Fibroblast of lung (primary cell): ENCODE data around the gene CDKL5. TPM values are rescaled to one million over a fixed set of nuclear protein-coding genes. Genes with fewer than 3 reads are reported as not detected.

ENCODE experiments used
- DNase-seq, 2 donors: peaks; one replicate each; pipeline versions ENCODE4 v3.0.0 to v3.0.0-alpha.2; 2010; ENCODE audit warnings: low read depth in 2 of 2
- H2AFZ ChIP-seq: 2 replicates; pipeline ENCODE4 v1.5.1; 2012; ENCODE audit warnings: low read length, control low read depth, inconsistent platforms
- H3K27ac ChIP-seq: 2 replicates; pipeline ENCODE4 v1.5.1; 2011; ENCODE audit warnings: low read length, control low read depth; ENCODE audit not compliant: insufficient read depth
- H3K27me3 ChIP-seq: 2 replicates; pipeline ENCODE4 v1.5.1; 2011; ENCODE audit warnings: mild to moderate bottlenecking, low read length; ENCODE audit not compliant: control insufficient read depth, insufficient read depth
- H3K36me3 ChIP-seq: 2 replicates; pipeline ENCODE4 v1.5.1; 2011; ENCODE audit warnings: low read length; ENCODE audit not compliant: control insufficient read depth, insufficient read depth
- H3K4me1 ChIP-seq: 2 replicates; pipeline ENCODE4 v1.5.1; 2011; ENCODE audit warnings: low read length; ENCODE audit not compliant: control insufficient read depth, insufficient read depth; ENCODE audit errors: extremely low read depth
- H3K4me2 ChIP-seq: 2 replicates; pipeline ENCODE4 v1.5.1; 2011; ENCODE audit warnings: low read length, control low read depth; ENCODE audit not compliant: insufficient read depth; ENCODE audit errors: extremely low read depth
- H3K4me3 ChIP-seq, 4 experiments: fragments of 200-600 bp in 1 of 4; sonication (generic) in 1 of 4; replicated peaks in 1 of 4; 2 replicates each; pipeline ENCODE4 v1.5.1; 2011 to 2016; ENCODE audit warnings: low read length in 4 of 4, low read depth in 3 of 4, mild to moderate bottlenecking in 3 of 4, control low read depth in 2 of 4, inconsistent platforms in 1 of 4, mixed read lengths in 1 of 4; ENCODE audit not compliant: insufficient read depth in 1 of 4; ENCODE audit errors: control extremely low read depth in 1 of 4
- H3K79me2 ChIP-seq: 2 replicates; pipeline ENCODE4 v1.5.1; 2012; ENCODE audit warnings: mild to moderate bottlenecking, low read length, inconsistent platforms; ENCODE audit not compliant: control insufficient read depth, insufficient read depth
- H3K9ac ChIP-seq: 2 replicates; pipeline ENCODE4 v1.5.1; 2011; ENCODE audit warnings: mild to moderate bottlenecking, low read length, control low read depth; ENCODE audit not compliant: insufficient read depth
- H3K9me3 ChIP-seq: 2 replicates; pipeline ENCODE4 v1.5.1; 2012; ENCODE audit warnings: low read depth, low read length; ENCODE audit not compliant: control insufficient read depth, insufficient read depth
- H4K20me1 ChIP-seq: 2 replicates; pipeline ENCODE4 v1.5.1; 2011; ENCODE audit warnings: low read length; ENCODE audit not compliant: control insufficient read depth, insufficient read depth; ENCODE audit errors: extremely low read depth
- EZH2 ChIP-seq: IDR thresholded peaks from 2 replicates; pipeline ENCODE4 v1.5.1; 2012; ENCODE audit warnings: low read length, control low read depth, mild to moderate bottlenecking; ENCODE audit errors: missing control alignments
- polyA plus RNA-seq, 2 donors: library from polyadenylated mRNA; depleted of rRNA in 1 of 2; stranded (reverse) in 1 of 2; unstranded in 1 of 2; fragments of >200 nt; gene quantifications; 2 replicates each; pipeline ENCODE4 v1.2.1, GENCODE V29; 2011 to 2012; ENCODE audit warnings: missing spikeins in 1 of 2
- total RNA-seq: library from RNA; depleted of rRNA; stranded (reverse); fragments of >200 nt; gene quantifications from 2 replicates; pipeline ENCODE4 v1.2.1, GENCODE V29; 2014
- TF ChIP-seq, protein P1 (sequence below), 2 donors: IDR thresholded peaks in 1 of 2; conservative IDR thresholded peaks in 1 of 2; 1 replicate in 1 of 2; 2 replicates in 1 of 2; pipeline ENCODE4 v1.5.1; 2011 to 2012; ENCODE audit warnings: low read length in 2 of 2, control low read depth in 1 of 2, inconsistent platforms in 1 of 2, low read depth in 1 of 2, mild to moderate bottlenecking in 1 of 2

The CDKL5 gene
- total and polyA plus RNA-seq, 2 donors (not counting 1 experiment from before 2014, with no cell fraction given), result 5.0 to 6.6 TPM

DNA sequence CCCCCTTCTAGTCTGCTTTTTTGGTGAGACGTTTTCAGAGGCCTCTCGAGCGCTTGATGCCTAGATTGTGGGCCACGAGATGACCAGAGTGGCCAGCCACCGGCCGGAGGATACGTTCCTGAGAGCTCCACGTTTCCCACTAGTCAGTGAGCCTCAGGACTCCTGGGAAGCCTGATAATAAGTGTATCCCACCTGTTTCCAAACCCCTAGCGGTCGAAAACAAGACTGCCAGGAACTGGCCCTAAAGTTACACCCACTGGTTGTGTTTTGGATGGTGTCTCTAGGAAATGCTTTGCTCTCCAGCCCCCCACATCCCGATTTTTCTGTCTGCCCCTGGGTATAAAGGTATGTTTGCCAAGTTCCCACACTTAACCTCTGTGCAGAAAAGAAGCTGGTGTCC is 251.1 kb downstream of the CDKL5 start:
- H4K20me1 ChIP-seq, result no peaks in the 10 kb centered on the region
- no peaks in the 10 kb centered on the region for H3K9me3 ChIP-seq
- no peaks in the 10 kb centered on the region for H3K36me3 ChIP-seq
- peak in 1 of 2 donors; percentile 6 for DNase-seq
- TF ChIP-seq, protein P1, sequence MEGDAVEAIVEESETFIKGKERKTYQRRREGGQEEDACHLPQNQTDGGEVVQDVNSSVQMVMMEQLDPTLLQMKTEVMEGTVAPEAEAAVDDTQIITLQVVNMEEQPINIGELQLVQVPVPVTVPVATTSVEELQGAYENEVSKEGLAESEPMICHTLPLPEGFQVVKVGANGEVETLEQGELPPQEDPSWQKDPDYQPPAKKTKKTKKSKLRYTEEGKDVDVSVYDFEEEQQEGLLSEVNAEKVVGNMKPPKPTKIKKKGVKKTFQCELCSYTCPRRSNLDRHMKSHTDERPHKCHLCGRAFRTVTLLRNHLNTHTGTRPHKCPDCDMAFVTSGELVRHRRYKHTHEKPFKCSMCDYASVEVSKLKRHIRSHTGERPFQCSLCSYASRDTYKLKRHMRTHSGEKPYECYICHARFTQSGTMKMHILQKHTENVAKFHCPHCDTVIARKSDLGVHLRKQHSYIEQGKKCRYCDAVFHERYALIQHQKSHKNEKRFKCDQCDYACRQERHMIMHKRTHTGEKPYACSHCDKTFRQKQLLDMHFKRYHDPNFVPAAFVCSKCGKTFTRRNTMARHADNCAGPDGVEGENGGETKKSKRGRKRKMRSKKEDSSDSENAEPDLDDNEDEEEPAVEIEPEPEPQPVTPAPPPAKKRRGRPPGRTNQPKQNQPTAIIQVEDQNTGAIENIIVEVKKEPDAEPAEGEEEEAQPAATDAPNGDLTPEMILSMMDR (conservative IDR thresholded peaks at IDR 0.05 in 1 of 2, IDR thresholded peaks at IDR 0.05 in 1 of 2; ENCODE audit: low read depth in 1 of 2, low read length in 2 of 2), result peak in 1 of 2 donors; percentile 33
- TF ChIP-seq EZH2, result no peak
- no peak overlapping the region for H3K9ac ChIP-seq
- no peak overlapping the region for H2AFZ ChIP-seq
- H3K79me2 ChIP-seq, result no peaks in the 10 kb centered on the region
- no peaks in the 10 kb centered on the region for H3K27me3 ChIP-seq
- no peak overlapping the region for H3K4me2 ChIP-seq
- H3K27ac ChIP-seq, result no peak overlapping the region
- H3K4me3 ChIP-seq, result no peak overlapping the region
- no peaks in the 10 kb centered on the region for H3K4me1 ChIP-seq

DNA sequence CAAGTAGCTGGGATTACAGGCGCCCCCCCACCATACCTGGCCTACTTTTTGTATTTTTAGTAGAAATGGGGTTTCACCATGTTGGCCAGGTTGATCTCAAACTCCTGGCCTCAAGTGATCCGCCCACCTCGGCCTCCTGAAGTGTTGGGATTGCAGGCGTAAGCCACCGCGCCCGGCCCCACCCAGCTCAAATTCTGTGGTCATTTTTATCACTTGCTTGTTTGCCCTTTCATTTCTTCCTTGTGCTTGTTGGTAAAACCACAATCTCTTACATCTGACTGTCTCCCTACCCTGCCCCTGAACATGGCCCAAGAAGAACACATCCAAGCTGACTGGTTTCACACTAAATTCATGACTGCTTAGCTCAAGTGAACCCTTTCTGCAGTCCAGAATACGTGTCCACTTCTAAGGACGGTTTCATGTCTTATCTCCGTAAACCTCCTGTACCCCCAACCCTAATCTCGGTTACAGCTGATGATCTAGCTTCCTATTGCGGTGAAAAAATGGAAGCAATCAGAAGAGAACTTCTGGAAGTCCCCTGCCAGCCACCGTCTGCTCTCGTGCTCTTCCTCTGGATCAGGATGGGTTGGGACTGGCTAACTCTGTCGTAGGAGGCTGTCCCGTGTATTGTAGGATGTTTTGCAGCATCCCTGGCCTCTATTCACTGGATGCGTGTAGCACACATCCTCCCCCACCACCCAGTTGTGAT is 251.9 kb downstream of the CDKL5 start:
- Histone ChIP-seq H2AFZ (no peak overlapping the region), H4K20me1 (no peaks in the 10 kb centered on the region), H3K9ac (no peak overlapping the region), H3K4me1 (no peaks in the 10 kb centered on the region), H3K36me3 (no peaks in the 10 kb centered on the region), H3K9me3 (no peaks in the 10 kb centered on the region), H3K4me2 (no peak overlapping the region), H3K27ac (no peak overlapping the region), H3K4me3 (no peak overlapping the region), H3K27me3 (no peaks in the 10 kb centered on the region), H3K79me2 (no peaks in the 10 kb centered on the region)
- TF ChIP-seq, protein P1 (conservative IDR thresholded peaks at IDR 0.05 in 1 of 2, IDR thresholded peaks at IDR 0.05 in 1 of 2; ENCODE audit: low read depth in 1 of 2, low read length in 2 of 2), result no peak
- no peak for TF ChIP-seq EZH2
- DNase-seq, result no peak

DNA sequence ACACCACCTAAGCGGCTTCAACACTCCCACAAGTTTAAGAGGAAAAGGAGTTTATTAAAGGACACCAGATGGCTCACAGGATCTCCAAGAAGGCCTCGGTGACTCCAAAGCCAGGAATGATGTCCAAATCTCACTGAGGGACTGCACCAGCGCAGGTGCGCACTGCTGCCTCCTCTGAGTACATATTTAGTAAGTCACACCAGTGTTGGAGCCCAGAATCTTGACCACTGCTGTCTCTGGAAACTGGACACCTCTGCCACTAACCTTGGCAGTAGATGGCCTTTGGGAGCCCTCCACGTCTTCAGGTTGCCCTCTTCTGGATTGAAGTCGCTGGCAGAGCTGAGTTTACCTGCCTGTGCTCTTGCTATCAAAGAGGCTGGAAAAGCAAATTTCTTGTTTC is 256.6 kb downstream of the CDKL5 start:
- Histone ChIP-seq H3K27ac (no peak overlapping the region), H3K4me2 (no peak overlapping the region), H4K20me1 (no peaks in the 10 kb centered on the region), H3K9me3 (no peaks in the 10 kb centered on the region), H3K36me3 (no peaks in the 10 kb centered on the region), H3K4me3 (no peak overlapping the region), H3K4me1 (no peaks in the 10 kb centered on the region), H3K9ac (no peak overlapping the region), H3K27me3 (no peaks in the 10 kb centered on the region), H3K79me2 (no peaks in the 10 kb centered on the region), H2AFZ (no peak overlapping the region)
- no peak for DNase-seq
- TF ChIP-seq, protein P1 (conservative IDR thresholded peaks at IDR 0.05 in 1 of 2, IDR thresholded peaks at IDR 0.05 in 1 of 2; ENCODE audit: low read depth in 1 of 2, low read length in 2 of 2), result no peak
- TF ChIP-seq EZH2, result no peak
